Putamen (tissue), 1 donor: Measurements from ENCODE around the gene GPHB5.
"Not testable (repeated sequence)": the region's sequence is repeated elsewhere in the genome, so short reads cannot be mapped to it uniquely, and the experiment has no call there.

Experiments used
- DNase-seq: peaks from one replicate; pipeline ENCODE4 v3.0.0-alpha.2; 2016; ENCODE audit warnings: low spot score

GPHB5 gene

DNA sequence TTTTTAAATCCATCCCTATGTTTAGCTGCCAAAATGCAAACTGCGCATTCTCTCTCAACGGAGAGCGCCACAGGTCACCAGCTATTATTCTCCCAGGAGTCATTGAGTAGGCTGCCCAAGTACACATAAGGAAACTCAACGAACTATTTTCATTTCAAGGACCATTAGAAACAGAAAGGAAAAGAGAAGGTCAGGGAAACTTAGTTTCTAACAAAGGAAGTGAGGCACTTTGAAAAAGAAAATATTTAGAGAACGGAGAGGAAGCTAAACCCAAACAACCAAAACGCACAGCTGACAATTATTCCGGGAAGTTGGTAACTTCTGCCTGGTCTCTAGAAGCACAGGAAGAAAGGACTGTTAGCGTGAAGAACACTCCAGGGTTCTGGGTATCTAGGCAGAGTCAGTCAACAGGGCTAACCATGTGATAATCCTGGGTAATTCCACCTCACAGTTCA lies 23.5 kb downstream of the GPHB5 start:
- no peak for DNase-seq

DNA sequence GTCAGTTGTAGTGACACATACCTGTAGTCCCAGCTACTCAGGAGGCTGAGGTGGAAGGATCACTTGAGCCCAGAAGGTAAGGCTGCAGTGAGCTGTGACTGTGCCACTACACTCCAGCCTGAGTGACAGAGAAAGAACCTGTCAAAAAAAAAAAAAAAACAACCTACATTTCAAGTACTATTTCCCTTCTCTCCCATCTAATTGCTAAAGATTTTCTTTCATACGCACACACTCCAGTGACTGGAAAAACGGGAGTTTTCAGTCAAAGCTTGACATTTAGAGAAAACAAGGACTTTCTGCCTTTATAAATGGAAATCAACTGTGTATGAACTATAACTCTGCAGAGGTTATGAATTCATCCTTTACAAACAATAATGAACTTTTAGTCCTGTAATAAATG lies 25.9 kb downstream of the GPHB5 start:
- DNase-seq, result no peak

DNA sequence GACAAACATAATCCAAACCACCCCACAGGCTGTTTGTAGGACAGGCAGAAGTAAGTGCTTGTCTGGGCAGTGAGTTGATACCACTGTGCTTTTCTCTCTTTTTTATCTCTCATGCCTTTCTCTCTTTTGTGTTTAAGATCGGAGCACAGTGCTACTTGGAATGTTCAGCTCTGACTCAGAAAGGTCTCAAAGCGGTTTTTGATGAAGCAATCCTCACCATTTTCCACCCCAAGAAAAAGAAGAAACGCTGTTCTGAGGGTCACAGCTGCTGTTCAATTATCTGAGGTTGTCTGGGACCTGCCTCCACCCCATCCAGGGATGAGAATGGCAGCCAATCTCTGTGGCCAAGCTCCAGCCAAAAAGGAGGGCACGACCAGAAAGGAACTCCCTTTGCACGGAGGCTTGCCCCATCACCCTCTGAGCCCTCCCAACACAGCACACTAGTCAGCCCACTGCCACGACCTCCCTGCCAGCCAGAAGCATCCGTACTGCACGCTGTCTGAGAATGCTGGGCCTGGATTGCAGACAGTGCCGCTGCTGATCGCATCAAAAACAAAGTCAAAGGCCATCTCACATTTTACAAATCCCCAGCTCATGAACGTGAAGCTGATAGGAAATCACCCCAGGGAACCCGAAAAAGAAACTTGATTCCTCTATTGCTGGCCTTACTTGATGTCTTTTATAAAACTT lies 27.8 kb downstream of the GPHB5 start:
- no peak for DNase-seq

DNA sequence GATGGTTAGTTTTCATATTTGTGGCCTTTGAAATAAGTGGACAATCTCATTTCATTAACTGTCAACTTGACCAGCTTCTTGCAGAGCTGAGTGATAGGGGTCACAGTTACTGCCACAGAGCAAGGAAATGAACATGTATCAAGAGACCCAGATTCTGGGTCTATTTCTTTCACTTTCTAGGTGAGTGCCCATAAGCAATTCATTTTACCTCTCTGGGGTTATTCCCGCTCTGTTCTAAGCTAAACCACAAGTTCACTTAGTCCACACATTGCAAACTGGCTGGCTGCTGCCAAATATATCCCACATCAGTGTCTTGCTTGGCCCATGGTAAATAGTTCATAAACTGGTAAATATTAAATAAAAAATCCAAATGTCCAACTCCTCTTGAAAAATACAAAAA lies 29.9 kb downstream of the GPHB5 start:
- no peak for DNase-seq

DNA sequence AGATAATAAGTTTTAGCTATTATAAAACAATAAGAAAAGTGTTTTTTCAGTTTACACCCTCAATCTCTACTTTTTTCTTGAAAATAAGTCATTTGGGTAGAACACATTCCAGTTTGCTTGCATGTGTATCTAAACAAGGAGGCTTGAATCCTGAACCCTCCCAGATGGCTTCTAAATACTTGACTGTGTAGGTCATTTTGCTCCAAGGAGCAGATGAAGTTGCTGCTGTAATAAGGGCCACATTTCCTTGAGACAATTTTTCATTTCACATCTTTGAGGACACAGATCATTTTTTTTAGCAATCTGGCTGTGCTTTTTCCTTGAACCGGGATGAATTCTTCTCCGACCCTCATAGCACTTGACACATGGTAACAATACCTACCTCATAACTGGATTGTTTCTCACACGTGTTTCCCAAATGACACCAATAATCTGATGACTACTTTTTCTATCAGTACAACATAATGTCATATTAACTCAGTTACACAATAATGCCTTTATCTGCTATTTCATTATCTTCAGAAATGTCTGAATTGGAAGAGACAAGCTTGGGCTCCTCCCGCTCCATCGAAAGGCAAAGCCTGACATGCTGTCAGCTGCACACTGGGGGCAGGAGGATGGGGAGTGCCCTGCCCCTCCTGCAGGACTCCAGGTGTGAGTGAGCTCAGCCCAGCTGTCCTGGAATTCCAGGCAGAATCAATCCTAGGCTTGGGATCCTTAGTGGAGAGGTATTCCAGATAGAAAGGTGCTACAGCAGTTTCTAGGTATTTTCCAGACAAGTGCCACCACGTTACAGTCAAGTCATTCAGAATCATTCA lies 30.9 kb downstream of the GPHB5 start:
- DNase-seq, result no peak

DNA sequence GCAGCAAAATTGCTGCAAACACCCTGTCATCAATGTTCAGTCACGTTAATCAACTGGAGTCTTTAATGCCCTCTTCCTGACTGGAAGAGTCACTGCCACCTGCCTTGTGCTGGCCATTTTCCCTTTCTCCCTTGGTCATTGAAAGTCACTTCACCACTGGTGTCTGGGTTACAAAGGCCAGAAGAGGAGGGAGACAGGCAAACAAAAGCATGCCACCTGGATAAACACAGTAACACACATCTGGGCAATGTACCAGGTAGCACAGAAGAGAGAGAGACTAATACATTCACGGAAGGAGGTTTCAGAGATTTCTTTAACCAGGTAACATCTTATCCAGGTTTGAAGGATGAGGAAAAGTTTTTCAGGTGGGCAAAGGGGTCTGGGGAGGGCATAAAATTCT lies 32.7 kb downstream of the GPHB5 start:
- DNase-seq, result no peak

DNA sequence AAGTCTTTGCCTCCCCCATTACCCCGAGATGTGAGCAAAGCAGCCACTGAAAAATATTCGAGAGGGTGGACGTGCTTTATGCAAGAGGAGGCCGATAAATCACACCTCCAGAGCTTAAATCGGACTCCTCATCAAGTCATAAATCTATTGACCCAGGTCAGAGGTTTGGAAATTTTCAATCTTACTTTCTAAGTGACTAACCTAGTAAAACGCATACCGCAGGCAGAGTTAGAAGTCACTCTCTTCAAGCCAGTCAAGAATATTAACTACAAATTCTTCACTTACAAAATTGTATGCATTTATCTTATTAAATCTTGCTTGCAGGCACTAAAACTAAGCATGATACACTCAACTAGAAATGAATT lies 34.9 kb downstream of the GPHB5 start:
- no peak for DNase-seq

DNA sequence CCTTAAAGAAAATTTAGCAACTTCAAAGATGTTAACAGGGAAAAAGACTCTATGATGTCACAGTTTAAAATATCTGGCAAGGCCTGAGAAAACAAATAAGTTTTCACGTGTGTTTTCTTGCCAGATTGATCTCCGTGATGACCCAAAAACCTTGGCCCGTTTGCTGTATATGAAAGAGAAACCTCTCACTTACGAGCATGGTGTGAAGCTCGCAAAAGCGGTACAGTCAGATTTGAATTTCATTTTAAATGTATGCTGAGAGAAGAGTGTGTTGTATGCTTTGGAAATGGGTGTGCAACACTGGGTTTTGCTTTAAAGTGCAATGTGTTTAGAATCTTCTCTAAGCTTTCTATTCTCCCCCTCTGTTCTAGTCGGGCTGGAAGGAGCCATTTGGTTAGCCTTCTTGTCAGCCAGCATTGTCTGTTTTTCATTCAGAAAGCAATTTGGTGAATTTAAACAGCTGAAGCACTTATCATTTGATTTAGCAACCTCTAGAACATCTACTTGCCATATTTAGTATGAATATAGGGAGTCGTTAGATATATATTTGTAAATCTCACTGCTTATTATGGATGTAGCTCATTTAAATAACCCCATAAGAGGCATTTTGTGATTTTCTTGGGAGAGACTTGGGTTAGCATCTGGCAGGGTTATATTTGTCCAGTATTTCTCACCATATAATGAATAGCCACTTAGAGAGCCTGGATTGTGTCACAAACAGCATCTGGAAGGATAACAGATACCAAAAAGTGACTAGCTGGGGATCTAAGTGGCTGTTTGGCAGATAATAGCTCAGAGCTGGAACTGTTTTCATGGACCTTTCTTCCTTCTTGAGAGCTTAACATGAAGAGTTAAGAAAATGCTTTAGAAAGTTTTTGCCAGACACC lies 35.5 kb downstream of the GPHB5 start:
- no peak for DNase-seq

DNA sequence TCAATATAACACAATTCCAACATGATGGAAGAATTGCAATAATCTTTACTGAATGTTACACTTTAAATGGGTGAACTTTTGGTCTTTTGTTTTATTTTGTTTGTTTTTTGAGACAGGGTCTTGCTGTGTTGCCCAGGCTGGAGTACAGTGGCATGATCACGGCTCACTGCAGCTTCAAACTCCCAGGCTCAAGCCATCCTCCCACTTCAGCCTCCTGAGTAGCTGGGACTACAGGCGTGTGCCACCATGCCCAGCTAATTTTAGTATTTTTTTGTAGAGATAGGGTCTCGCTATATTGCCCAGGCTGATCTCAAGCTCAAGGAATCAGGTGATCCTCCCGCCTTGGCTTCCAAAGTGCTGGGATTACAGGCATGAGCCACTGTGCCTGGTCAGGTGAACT lies 38.8 kb downstream of the GPHB5 start:
- DNase-seq, result not testable (repeated sequence)

DNA sequence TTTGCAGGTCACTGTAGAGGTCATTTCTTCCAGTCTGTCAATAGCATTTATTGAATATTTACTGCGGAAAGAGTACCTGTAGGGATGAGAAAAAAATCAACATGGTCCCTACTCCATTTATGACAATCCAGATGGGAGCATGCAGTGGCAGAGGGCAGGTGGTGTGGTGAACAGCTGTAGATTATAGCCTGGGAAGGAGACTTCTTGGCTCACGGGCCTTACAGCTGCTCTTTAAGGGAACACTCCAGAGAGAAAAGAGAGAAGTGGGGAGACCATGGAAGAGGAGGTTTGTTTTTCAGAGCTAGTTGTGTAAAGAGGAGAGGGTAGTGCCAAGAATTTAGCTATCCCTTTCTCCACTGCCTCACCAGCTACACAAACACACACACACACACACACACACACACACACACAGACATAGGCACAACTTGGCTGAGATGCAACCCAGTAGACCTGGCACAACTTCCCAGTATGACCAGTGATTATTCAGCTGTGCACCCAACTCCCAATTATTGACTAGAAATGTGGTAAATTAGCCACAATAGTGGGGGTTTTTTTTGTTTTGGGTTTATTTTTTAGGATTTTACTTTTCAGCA lies 41.0 kb downstream of the GPHB5 start:
- DNase-seq, result no peak

DNA sequence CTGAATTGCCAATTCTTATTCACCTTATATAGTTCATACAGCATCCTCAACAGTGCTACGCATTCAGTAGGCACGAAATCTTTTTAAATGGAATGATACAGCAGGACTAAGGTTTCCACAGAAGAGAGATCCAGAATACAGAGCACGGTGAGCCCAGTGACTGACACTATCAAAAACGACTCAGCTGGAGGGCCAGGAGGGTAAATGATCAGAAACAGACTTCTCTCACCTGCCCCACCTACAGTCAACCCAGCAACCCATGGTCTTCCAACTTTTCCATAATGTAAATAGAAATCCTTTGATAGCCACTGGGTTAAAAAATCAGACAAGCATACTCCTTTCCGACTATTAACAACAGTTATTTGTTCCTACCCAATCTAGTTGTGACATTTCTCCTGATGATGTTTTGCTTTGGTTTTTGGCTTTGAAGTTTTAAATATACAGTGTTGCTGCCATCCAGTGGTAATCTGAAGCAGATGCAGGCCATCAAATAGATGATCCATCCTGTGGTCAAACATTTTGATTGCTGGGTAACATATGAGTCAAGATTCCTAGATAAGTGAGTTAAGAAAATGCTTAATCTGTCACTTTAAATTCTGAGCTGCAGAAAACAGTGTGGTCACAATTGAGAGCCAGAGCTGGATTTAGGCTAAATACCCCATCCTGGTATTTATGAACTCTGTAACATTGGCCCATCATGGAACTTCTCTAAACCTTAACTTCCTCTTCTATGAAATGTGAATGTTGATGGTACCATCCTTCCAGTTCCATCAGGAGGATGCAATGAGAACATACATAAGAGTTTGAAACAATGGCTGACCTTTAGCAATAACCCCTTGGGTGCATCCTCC lies 42.0 kb downstream of the GPHB5 start:
- DNase-seq, result no peak

DNA sequence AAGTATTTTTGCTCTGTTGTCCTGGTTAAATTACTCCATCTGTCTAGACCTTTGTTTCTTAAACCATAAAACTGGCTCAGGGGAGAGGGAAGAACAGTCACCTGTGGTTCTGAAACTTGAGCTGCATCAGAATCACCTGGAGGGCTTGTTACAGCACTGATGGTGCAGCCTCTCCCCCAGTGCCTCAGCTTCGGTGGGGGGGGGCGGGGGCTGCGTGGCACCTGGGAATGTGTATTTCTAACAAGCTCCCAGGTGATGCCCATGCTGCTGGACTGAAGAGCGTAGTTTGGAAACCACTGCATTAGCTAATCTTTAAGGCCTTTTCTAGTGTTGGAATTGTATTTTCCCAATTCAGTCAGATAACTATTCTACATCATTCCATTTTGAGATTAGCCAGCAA lies 42.7 kb downstream of the GPHB5 start:
- DNase-seq, result no peak

DNA sequence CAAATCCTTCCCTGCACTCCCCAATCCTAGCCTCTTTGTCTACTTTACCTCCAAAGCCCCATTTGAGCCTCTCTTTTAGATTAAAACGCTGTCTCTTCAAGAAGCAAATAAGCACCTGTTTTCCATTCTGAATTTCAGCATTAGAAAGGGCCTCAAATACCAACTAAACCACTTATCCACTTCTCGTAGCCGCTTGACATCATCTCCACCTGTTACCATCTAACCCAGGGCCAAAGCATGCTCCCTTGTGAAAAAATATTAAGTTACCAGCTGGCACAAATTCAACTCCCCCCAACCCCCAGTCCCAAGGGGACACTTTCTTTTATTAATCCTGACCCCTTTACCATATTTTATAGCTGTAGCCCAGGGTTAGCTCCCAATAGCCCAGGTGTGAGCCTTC lies 43.1 kb downstream of the GPHB5 start:
- no peak for DNase-seq

DNA sequence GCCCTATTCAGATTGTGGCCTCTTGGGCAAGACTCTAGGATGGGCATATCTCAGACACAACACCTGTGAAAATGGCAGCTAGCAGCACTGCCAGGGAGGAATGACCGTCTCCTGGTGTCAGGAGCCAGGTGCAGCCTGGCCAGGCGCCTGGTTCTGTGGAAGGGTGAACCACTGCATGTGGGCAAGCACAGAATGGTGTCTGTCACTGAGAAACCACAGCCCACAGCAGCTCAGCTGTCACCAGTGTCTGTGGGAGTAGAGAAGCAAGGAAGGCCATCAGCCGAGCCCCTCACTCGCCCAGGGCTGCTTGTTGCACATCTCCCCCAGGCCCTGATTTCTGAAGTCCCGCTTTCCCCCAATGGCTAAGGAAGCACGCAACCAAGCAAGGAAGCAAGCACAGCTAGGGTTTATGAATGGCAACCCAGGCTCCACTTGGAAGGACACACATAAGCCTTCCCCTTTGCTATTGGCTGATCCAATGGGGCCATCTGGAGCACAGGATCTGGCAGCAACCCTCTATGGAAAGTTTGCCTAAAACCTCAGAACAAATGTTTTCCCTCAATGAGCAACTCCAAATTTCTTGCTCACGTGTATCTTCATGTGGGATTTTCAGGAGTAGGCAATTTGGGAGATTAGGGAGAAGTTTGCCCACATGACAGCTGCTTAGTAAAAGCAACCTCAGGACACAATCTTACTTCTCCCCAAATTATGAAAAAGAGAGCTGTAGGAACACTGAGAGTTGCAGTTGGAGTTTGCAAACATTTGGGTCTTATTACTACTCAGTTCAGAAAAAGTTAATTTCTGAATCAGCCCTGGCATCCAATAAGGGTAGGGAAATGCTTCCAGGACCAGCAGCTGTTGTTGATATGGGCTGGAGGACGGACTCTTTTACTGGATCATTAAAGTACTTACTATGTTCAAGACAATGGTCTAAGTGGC lies 44.7 kb downstream of the GPHB5 start:
- DNase-seq, result no peak

DNA sequence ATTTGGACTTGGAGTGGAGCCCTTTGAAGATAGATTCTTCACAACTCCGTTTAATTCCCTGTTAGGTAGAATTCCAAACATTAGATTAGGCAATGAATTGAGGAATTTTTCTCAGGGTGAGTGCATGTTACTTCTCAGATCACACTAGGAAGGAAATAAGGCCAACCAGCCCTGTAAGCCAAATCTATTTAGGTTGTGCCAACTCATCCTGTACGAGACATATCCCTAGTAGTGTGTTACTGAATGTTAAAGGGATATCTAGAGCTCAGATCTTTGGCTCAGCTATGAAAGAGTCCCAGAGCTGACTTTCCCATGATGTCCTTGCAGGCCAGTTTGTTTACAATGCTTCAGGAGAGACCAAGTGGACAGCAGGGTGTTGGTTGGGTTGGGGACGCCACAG lies 45.6 kb downstream of the GPHB5 start:
- no peak for DNase-seq

DNA sequence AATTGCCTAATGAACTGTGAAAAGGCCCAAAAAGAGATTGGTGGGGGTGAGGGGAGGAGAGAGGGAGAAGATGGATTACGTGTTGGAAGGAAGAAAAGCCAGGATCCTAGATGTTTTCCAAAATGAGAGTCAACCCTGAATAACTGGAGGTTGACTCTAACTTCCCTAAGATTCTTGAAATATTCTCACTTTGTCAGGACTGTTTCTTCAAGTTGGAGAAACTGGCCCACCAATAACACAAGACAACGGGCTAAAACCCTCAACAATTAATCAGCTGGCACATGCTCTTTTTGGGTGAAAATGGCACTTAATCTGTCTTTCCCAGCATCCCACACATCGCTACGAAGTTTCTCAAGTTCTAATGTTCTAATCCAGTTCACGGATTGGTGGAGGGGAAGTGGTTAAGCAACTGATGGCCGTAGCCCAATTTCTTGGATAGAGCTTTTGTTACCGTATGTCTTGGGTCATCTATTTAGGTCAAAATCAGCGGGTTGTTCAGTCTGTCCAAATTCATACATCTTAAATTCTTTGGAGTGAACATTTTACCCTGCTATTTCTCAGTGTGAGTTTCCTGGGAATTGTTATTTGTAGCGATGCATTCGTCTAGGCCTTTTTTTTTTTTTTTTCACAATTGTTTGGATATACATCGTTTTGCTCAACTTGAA lies 49.0 kb downstream of the GPHB5 start:
- DNase-seq, result no peak

DNA sequence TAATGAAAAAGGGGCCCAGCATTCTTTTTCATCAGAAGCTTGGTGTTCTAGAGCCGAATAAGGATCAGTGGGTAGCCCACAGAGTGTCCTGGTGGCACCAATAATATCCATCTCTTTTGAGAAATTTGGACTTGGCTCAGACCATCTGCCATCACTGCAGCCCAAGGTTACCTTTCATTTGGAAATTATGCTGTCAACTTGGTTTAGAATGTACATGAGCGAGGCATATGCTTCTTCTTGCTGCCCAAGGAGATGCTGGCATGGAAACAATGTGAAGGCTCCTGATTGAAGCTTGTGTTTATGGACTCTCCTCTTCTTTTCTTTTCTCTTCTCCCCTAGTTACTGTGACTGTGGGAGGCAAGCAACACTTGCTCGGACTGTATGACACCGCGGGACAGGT lies 50.0 kb downstream of the GPHB5 start:
- no peak for DNase-seq

DNA sequence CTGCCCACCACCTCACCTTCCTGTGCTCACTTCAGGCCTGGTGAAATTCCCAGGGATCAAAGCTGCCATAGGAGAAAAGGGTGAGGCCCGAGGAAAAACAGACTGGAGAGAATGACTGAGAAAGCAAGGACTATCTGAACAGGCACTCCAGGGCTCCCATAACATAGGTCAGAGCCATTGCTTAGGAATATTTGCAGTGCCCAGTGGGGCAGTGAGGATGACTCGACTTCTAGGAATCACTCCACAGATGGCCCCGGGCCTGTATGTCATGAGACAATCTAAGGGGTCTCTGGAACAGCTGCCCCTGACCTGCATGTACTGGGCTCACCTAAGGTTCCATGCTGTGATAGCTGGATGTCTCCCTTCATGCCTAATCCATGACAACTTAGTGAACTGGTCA lies 51.6 kb downstream of the GPHB5 start:
- DNase-seq, result no peak

DNA sequence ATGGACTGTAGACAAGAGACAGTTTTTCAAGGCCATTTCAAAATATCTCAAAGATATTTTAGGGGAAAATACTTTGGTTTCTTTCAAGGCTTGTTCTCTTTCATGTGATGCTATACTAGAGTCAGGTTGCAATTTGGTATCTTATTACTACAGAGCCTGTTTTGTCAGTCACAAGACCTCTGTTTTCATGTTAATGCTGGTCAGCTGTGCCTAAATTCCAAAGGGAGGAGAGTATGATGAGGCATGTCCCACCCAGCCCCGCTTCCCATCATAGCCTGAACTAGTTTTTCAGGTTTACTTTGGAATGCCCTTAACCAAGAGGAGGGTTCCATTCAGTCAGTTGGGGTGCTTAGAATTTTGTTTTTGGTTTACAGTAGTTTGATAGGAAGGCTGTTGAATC lies 52.6 kb downstream of the GPHB5 start:
- no peak for DNase-seq
